Colonic mucosa (tissue), 4 donors: ENCODE data around the gene MYO7A. TPM values are rescaled to one million over a fixed set of nuclear protein-coding genes. Genes with fewer than 3 reads are reported as not detected.

ENCODE experiments used
- DNase-seq: peaks from one replicate; pipeline ENCODE4 v3.0.0-alpha.2; 2020
- H3K27ac ChIP-seq: fragments of 200-600 bp; one replicate; pipeline ENCODE4 v1.8.0; 2021
- H3K27me3 ChIP-seq: fragments of 200-600 bp; one replicate; pipeline ENCODE4 v1.8.0; 2021
- H3K36me3 ChIP-seq: fragments of 200-600 bp; one replicate; pipeline ENCODE4 v1.8.0; 2021
- H3K4me1 ChIP-seq: fragments of 200-600 bp; one replicate; pipeline ENCODE4 v1.8.0; 2021; ENCODE audit warnings: mild to moderate bottlenecking
- H3K4me3 ChIP-seq: fragments of 200-600 bp; one replicate; pipeline ENCODE4 v1.8.0; 2021
- H3K9ac ChIP-seq, 2 donors: one replicate each; pipeline ENCODE4 v1.7.0; 2013; ENCODE audit warnings: control low read depth in 2 of 2, low read depth in 2 of 2, low read length in 2 of 2
- H3K9me3 ChIP-seq: fragments of 200-600 bp; one replicate; pipeline ENCODE4 v1.8.0; 2021
- intact Hi-C: fragments of 100-400 bp; cut with DNase I; formaldehyde crosslinking; loops from one replicate; pipeline ENCODE4 v1.14.1; 2022
- total RNA-seq, 2 donors: library from RNA; stranded (reverse); fragmentation: NEBNext Ultra II Directional in 1 of 2; extraction: Animal tissue kit (Norgen Biotek cat#: 25700) in 1 of 2; gene quantifications; one replicate each; pipeline ENCODE4 v1.2.1, GENCODE V29; 2021
- TF ChIP-seq, protein P1 (sequence below): fragments of 200-600 bp; IDR thresholded peaks from one replicate; pipeline ENCODE4 v1.8.0; 2022; ENCODE audit warnings: antibody characterized with exemption, mild to moderate bottlenecking
- donor health status: healthy.
- donor health status: DM: no; HTN: no; CAD: no.
- donor health status: DM: no; HTN: no; CAD: no.

MYO7A gene
- total RNA-seq, 2 donors from 2014 or later, result 3.8 to 4.1 TPM

DNA sequence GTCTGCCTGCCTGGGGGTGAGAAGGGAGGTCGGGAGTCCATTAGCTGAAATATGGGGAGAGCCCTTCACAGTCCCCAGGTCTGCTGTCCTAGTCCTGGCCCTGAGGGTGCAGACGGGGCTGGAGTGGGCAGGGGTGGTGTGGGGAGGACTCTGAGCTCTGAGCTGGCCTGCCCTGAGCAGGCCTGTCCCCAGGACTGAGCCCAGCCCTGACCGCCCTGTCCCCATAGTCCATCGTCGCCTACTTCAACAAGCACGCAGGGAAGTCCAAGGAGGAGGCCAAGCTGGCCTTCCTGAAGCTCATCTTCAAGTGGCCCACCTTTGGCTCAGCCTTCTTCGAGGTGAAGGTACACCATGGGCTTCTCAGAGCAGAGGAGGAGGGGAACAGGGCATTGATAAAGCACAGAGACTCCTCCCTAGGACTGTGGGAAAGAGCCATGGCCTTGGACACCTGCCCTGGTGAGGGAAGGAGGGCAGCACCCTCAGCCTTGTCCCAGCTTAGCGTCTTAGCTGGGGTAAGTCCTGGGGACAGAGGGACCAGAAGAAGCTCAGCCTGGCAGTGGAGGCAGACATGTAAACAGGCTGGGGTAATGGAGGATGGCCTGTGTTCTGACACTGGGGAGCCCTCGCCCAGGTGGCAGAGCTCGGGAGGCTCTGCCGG is 83.7 kb downstream of the MYO7A start:
- H3K9ac ChIP-seq, result no peak overlapping the region
- intact Hi-C loops, result no loop called here
- no peaks in the 10 kb centered on the region for H3K9me3 ChIP-seq
- H3K4me1 ChIP-seq, result no peaks in the 10 kb centered on the region
- H3K27ac ChIP-seq, result no peak overlapping the region
- DNase-seq, result no peak
- no peaks in the 10 kb centered on the region for H3K36me3 ChIP-seq
- H3K4me3 ChIP-seq, result no peak overlapping the region
- H3K27me3 ChIP-seq, result no peaks in the 10 kb centered on the region
- TF ChIP-seq, protein P1, sequence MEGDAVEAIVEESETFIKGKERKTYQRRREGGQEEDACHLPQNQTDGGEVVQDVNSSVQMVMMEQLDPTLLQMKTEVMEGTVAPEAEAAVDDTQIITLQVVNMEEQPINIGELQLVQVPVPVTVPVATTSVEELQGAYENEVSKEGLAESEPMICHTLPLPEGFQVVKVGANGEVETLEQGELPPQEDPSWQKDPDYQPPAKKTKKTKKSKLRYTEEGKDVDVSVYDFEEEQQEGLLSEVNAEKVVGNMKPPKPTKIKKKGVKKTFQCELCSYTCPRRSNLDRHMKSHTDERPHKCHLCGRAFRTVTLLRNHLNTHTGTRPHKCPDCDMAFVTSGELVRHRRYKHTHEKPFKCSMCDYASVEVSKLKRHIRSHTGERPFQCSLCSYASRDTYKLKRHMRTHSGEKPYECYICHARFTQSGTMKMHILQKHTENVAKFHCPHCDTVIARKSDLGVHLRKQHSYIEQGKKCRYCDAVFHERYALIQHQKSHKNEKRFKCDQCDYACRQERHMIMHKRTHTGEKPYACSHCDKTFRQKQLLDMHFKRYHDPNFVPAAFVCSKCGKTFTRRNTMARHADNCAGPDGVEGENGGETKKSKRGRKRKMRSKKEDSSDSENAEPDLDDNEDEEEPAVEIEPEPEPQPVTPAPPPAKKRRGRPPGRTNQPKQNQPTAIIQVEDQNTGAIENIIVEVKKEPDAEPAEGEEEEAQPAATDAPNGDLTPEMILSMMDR, result no peak

DNA sequence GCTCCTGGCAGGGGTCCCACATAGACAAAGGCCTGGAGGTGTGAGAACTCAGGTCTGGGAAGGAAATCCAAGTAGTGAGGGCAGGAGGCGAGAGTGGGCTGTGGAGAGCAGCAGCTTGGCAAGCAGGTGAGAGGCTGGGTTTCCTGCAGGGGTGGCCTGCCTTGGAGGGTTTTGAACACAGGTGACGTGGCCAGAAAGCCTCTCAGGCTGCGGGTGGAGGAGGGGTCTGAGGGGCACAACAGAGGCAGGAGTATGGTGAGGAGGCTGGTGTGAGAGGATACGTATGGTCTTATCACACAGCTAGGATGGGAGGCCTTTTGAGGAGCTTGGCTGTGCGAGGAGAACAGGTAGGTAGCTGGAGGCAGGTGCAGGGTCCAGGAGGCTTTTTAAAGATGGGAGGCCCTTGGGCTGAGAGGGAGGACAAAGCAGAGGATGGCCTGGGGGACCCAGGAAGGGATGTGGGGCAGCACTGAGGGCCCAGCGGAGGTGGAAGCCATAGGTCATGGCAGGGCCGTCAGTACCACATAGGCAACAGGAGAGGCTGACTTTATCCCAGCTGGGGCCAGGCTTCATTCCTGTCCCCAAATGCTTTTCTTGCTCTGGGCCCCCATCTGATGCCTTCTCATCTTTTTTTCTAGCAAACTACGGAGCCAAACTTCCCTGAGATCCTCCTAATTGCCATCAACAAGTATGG is 84.4 kb downstream of the MYO7A start:
- intact Hi-C loops, result no loop called here
- Histone ChIP-seq H3K9me3 (no peaks in the 10 kb centered on the region), H3K4me1 (no peaks in the 10 kb centered on the region), H3K27ac (no peak overlapping the region), H3K4me3 (no peak overlapping the region), H3K27me3 (no peaks in the 10 kb centered on the region), H3K36me3 (no peaks in the 10 kb centered on the region), H3K9ac (no peak overlapping the region)
- TF ChIP-seq, protein P1, result no peak
- DNase-seq, result no peak

DNA sequence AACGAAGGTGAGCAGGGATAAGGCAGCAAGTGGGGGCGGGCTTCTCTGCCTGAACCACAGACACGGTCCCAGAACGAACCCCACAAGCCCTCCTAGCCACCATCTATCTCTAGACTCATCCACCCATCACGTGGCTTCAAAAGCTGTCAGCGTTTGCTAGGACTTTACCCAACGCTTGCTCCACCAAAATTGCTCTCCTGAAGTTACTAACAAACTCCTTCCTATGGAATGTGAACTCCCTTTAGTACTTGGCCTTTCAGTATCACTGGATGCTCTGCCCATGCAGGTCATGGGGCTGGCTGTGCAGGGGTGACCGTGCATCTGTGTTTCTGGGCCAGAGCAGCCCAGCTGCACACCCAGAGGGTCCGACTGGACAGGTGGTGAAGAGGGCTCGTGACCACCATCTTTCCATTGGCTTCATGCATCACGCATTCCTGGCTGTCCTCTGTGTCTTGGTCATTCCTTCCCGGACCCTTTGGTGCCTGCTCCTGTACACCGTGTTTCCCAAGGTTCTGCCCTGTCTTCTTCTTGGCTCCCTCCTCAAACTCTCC is 85.1 kb downstream of the MYO7A start:
- Histone ChIP-seq H3K27me3 (no peaks in the 10 kb centered on the region), H3K27ac (no peak overlapping the region), H3K9me3 (no peaks in the 10 kb centered on the region), H3K4me3 (no peak overlapping the region), H3K9ac (no peak overlapping the region), H3K36me3 (no peaks in the 10 kb centered on the region), H3K4me1 (no peaks in the 10 kb centered on the region)
- TF ChIP-seq, protein P1, result no peak
- intact Hi-C loops, result no loop called here
- DNase-seq, result no peak

DNA sequence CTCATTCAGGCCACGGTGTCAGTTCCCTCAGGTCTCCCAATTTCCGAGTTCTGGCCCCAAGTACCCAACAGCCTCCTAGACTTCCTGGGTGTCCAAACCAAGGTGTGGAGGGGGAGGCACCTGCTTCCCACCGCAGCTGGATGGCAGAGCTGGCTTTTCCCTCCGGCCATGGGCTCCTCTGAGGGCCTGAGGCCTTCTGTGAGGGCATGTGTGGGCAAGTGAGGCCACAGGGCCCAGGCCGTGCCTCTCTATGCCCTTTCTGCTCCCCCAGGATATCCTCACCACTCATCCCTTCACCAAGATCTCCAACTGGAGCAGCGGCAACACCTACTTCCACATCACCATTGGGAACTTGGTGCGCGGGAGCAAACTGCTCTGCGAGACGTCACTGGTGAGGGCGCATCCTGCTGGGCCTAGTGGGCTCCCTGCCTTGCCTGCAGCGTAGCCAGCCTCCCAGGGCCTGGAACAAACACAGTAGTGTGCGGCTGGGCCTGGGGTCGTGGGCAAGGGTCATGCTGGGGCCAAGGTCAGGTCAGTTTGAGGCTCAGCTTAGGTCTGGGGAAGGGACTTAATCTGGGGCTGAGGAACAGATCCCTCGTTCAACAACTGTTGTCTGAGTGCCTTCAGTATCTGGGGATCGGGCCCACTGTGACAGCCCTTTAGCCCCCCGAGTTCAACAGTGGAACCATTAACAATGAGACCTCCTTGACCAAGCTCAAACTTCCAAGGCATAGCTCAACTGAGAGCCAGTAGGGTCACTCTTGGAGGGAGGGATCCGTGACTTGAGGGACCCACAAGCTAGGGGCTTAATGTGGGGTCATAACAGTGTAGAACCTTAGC is 85.8 kb downstream of the MYO7A start:
- Histone ChIP-seq H3K9me3 (no peaks in the 10 kb centered on the region), H3K4me1 (no peaks in the 10 kb centered on the region), H3K27me3 (no peaks in the 10 kb centered on the region), H3K4me3 (no peak overlapping the region), H3K36me3 (no peaks in the 10 kb centered on the region), H3K9ac (no peak overlapping the region), H3K27ac (no peak overlapping the region)
- no peak for DNase-seq
- TF ChIP-seq, protein P1, result no peak
- intact Hi-C loops, result no loop called here

DNA sequence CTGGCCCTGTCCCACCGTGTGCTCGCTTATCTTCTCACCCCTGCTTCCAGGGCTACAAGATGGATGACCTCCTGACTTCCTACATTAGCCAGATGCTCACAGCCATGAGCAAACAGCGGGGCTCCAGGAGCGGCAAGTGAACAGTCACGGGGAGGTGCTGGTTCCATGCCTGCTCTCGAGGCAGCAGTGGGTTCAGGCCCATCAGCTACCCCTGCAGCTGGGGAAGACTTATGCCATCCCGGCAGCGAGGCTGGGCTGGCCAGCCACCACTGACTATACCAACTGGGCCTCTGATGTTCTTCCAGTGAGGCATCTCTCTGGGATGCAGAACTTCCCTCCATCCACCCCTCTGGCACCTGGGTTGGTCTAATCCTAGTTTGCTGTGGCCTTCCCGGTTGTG is 86.5 kb downstream of the MYO7A start:
- Histone ChIP-seq H3K9me3 (no peaks in the 10 kb centered on the region), H3K27me3 (no peaks in the 10 kb centered on the region), H3K9ac (no peak overlapping the region), H3K36me3 (no peaks in the 10 kb centered on the region), H3K4me3 (no peak overlapping the region), H3K4me1 (no peaks in the 10 kb centered on the region), H3K27ac (no peak overlapping the region)
- intact Hi-C loops, result no loop called here
- no peak for DNase-seq
- TF ChIP-seq, protein P1, result no peak
